ENCODE measurements around the gene ANK3.

ANK3 gene

DNA sequence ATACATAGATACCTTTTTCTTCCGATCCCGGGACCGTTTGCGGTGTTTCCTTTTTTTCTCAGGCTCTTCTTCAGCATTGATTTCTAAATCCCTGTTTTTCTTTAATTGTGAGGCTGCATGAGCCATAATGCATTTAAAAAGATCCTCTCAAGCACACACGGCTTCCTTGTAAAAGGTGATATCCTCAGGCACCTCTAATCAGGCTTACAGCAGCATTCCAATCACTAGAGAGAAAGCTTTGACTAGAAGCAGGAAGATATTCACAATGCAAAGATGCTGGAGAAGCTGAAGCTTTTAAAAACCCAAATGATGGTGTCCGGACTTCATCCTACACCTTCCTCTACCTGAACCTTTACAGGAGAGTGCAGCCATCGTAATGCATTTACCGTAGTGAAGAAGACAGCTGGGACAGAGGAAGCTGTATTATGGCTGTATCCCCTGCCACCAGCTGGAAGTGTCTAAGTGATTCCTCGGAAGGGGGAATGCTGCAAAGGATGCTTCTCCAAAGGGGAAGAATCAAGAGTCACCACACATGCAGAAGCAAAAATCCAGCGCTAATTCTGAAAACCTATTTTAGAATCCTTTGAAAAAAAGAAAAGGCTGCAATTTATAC, at the start of gene ANK3:
ANK3 (minus strand) TSS at position 463 of the 613 bp plus-strand sequence; CDS start at position 126, 337 bp downstream.
- no peak for DNase-seq

DNA sequence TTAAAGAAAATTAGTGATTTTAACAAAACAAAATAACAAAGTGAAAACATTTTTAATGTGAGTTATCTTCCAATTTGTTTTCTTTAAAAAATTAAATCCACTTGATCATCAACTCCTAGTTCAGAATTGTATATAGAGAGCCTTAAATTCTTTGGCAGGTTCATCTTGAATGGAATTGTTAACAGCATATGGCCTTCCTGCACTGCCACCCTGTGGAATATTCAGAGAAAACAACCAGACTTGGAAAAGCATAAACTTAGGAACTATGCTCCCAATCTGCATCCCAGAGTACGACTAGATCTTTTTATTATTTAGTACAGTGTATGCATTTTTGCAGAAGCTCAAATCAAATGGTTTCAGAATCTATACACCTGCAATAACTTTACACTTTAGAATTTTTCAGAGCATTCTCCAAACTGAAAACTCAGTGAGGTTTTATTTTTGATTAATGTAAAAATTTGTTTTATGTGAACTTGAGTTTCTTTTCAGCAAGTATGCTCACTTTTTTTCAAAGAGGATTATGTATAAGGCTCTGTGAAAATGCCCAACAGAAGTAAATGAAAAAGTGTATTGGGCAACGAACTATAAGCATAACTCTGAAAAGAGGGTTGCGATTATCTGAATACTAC, 44.9 kb upstream of the ANK3 start:
- no peak for DNase-seq

DNA sequence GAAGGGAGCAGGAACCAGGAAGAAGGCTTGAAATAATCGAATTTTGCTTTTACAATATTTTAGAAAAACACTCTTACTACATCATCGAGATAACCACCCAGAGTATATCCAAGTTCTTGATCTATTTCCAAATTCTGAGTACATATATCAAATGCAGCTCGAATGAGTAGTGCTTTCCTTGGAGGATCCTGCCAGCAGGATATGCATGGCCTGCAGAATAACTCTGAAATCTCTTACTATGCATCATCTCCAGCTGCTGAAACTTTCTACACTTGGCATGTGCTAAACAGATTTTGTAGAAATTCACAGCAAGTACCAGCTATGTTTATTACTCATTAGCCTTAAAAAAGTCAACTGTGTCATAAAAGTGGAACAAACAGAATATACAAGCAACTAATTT, 44.0 kb upstream of the ANK3 start:
- DNase-seq, result no peak

DNA sequence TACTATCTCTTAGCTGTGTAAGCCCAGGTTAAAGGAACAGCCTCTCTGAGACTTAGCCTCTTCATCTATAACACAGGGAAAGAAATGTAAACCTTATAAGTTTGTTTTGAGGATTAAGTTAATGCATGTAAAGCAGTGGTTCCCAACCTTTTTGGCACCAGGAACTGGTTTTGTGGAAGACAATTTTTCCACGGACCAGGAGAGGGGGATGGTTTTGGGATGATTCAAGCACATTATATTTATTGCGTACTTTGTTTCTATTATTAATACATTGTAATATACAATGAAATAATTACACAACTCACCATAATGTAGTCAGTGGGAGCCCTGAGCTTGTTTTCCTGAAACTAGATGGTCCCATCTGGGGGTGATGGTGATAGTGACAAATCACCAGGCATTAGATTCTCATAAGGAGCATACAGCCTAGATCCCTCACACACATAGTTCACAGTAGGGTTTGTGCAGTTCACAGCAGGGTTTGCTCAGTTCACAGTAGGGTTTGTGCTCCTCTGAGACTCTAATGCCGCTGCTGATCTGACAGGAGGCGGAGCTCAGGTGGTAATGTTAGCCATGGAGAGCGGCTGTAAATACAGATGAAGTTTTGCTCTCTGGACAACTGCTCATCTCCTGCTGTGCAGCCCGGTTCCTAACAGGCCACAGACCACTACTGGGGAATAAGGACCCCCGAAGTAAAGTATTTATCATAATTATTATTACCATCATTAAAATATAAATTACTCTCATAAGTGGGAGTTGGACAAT, 41.3 kb upstream of the ANK3 start:
- no peak for DNase-seq

DNA sequence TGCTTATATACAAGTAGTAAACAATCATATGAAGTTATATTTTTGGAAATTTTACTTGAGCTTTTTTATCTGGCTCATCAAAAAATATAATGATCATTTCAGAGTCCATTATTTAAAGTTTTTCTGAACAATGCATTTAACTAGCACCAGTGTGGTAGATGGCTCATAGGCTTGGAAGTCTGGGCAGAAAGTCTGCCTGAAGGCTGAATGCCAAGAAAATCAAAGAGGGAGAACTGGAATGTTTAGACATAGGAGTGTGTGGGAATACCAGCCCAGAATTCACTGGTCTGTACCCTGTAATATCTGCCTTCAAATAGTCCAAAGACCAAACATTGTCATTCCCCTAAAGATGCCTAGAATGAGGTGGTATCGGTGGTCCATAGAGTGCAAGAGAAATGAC, 40.3 kb upstream of the ANK3 start:
- no peak for DNase-seq

DNA sequence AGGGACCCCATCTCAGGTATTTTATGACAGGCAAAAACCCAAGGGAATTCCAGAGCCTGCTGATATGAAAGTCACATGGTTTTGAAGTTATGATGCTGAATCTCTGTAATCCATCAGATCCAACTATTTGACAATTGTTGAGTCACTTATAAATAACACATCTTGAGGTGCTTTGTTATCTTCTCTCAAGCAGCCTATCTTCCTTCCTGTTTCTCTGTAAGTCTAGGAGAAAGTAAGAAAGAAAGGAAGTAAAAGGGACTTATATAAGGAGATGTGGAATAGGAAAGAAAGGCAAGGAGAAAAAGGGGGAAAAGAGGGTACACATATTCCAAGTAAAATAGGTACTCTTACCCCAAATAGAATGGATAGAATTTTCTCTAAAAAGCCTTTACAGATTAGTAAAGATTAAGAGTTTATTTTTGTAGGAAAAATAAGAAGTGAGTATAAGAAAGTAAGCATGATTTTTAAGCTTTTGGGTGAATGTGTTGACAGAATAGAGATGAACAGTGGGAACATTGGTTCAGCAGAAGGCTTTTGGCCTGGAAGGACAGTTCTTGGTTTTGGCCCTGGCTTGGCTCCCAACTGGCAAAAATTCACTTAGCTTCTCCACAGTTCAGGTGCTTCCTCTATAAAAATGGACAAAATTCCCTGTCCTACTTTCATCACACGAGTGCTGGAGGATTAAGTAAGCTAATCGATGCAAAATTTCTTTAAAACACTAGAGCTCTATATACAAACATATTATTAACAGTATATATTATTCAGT, 39.6 kb upstream of the ANK3 start:
- DNase-seq, result no peak

DNA sequence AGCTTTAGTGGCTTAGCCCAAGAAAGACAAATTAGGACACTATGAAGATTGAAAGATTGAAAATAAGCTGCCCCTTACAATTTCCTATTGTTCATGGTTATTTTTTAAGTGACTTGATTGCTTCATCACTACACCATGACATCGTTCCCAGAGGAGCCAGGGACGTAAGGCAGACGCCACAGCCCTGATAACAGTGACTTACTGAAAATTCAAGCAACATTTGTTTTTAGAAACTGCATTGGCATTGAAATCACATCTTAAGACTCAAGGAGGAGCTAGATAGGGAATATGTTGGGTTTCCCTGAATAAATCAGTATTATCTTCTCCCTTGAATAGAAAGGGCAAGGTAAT, 38.7 kb upstream of the ANK3 start:
- DNase-seq, result no peak

DNA sequence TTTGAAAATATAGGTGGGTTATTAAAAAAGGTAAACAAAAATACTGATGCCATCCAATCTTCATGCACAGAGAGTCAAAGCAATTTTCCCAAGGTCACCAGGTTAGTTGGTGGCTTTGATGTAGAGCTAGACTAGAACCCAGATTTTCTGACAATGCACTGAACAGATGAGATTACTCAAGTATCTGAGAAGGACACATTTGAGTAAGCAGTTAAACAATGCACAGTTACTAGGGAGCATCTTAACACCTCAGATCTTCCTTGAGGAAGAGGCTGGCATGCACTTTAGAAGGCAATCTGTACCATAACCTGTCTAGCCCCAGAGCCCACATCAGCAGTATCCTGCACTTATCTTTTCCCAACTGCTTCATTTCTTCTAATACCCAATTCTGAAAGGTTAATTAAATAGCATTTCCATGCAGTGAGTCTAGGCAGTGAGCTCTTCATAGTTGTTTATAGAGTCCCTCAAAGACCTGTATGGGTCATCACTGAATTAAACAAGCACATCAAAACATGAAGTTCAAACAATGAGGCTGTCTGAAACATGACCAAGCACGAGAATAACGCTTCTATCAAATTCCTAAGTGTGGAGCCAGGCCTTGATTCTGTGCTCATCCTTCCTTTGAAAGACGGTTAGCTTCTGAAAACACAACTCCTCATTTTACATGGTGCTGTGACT, 38.2 kb upstream of the ANK3 start:
- no peak for DNase-seq

DNA sequence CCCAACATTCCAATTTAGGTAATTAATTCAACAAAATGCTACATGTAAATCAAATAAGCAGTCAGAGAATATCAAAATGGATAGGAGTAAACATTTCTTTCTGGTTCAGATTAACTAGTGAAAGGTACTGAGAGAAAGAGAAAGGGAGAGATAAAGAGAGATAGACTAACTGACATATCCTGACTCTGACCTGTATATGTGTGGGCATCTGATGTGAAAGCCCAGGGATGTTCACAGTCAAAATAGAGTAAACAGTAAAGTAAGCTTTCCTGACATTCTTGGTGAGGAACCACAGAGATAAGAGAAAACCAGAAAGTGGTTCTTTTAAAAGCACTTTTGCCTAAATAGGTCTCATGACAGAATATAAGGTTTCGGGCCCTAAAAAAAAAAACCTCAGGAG, 37.5 kb upstream of the ANK3 start:
- no peak for DNase-seq

DNA sequence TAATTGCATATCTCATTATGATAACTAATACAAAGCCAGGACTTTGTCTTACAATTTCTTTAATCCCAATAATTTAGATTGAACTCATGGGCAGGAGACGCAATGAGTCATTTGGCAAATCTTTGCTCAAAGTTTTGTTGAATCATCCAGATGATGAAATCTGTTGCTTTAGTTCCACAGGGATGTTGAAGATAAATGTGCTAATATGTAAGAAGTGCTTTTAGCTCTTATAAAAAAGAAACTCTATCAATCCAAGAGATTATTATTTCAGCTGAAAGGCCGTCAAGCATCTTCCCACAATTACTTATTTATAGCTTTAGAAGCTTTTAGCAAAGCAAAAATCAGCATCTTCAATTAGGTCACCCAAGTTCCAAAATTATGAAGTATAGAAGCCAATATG, 36.8 kb upstream of the ANK3 start:
- DNase-seq, result no peak

DNA sequence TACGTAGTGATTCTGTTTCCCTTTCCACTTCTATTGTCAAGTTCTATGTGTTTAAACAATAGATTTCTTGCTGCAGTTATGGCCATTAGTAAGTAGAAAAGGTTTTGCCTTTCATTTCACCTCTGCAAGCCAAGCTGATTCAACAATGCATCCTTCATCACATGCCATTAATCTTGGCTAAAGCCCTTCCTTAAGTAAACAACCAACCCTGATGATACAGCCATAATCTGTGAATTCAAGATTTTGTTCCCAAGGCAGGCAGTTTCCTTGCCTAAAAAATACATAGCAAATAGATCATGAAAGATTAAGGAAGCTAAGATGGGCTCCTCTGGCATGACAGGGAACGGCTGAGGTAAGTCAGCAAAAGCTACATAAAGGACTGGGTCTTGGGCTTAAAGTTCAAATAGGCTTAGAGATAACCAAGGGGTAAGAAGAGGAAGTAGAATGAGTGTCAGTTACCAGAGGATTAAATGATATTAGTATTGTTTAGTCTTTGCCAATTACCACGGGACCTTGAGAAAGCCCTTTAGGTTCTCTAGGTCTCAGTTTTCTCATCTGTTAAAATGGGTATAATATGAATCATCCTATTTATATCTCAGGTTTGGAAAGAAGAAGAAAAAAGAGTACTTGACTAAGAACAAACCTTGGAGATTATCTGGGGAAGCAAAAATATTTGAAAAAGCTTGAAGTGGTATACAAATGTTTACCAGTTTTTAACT, 35.9 kb upstream of the ANK3 start:
- no peak for DNase-seq

DNA sequence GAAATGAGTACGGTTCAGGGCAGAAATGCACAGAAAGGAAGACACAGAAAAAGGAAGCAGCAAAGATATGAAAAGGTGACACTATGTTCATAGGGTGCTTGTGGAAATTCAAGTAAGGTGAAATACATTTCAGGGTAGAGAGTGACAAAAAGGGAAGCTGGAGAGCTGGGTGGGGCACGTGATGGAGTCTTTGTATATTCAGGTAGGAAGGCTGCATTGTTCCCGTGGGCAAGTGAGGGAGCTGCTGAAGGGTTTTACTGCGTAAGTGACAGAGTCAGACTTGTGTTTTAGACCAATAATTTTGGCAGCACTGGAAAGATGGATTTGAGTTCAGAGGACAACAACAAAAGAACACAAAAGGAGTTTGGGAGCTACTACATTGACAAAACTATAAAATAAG, 35.3 kb upstream of the ANK3 start:
- no peak for DNase-seq

DNA sequence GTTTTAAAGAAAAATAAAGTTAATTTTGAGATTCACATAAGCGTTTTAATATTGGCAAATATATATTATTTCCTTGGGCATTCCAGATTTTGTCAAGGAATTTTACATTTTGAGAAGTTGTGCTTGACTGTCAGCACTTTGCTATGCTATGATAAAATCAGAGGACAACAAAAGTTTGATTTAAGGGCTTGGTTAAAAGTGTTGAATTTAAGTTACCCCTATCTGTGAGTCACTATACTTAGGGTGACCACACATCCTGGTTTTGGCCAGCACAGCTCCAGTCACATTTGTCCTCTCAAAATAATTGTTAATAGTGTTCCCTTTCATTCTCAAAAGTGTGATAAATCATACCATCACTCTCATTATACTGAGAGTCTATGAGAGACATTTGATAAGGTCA, 34.2 kb upstream of the ANK3 start:
- DNase-seq, result no peak

DNA sequence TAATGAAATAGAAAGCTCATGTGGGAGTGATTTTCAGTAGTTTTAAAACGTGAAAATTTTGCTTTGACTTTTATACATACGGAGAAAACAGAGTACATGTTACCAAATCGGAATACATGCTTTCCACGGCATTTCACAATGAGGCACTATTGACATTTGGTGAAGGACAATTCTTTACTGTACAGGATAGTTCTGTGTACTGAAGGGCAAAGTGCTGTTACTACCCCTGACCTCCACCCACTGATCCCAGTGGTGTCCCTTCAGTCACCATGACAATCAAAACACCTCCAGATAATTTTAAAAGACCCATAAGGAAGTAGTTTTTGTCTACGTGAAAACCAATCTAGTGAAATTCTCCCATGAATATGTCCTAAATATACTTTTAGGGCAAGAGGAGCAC, 33.1 kb upstream of the ANK3 start:
- DNase-seq, result no peak

DNA sequence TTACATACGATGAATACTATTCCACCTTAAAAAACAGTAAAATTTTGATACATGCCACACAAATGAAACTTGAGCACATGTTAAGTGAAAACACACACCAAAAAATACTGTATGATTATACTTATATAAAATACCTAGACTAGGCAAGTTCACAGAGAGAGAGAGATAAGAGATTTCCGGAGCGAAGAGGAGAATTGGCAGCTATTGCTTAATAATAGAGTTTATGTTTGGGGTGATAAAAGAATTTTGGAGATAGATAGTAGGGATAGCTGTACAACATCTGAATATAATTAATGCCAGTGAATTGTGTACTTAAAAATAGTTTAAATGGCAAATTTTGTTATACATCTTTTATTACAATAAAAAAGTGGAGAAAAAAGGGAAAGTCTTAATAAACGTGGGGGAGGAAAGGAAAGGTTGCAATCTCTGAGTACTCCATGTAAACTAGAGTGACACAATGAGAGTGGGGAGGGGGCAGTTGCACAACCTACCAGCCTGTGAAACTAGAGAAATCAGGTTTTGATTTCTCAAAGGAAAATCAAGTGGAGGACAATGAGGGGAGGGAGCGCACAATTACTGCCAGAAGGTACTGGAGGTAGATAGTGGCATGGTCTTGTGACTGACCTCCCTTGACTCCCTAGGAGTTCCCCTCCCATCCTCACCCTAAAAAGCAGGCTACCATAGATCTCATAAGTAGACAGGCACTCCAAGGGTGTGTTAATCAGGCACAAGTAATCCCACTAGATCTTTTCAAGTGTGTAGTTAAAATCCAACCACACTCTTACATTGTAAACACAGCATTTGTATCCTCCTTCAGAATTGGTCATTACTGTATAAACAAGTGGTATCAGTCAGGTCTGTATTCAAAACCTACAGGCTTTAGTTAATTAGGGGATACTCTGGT, 31.6 kb upstream of the ANK3 start:
- DNase-seq, result no peak

DNA sequence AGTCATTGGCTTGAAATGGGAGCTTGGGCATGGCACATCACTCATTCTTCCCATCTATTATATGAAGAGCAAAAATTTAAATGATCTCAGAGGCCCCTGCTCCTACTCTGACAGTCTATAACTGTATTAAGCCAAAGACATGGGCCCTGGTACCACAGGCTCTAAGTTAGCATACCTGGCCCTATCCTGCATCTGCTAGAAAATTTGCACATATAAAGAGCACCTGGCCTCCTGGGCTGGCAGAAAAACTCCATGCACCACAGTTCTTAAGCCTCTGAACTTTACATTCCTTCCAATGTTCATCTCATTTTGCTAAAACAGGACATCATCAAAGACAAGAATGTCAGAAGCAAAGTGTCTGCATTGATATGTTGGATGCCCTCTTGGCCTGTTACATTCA, 29.6 kb upstream of the ANK3 start:
- DNase-seq, result no peak

DNA sequence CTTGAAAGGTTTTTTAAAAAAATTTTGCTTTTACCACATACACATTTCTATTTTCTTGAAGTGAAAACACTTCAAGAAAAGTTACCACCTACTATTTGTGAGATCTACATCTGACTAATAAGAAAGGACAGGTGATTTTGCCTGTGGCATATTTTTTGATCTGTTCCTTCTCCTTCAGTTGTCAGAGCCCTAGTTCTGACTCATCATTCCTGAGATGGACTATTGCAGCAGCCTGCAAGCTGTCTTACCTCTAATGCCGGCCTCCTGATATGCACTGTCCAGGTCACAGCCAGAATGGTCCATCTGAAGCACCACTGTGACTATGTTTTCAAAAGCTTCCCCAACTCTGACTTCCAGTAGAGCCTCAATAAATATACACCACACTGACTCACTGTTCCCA, 28.2 kb upstream of the ANK3 start:
- DNase-seq, result no peak

DNA sequence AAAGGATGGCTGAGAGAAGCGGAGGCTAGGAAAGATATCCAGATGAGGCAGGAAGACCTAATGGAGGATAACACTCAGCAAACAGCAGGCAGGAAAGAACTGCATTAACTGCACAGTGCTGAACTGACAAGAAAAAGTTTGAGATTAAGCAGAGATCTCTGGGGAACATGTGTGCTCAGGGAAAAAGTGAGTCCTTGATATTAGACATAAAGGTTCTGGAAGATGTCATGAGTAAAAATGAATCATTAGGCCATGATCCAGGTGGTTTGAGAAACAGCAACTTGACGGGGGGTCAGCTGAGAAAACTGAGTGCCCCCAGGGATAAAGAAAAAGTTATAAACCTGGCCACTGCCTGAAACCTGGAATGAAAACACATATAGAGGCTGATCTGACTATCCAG, 27.3 kb upstream of the ANK3 start:
- no peak for DNase-seq

DNA sequence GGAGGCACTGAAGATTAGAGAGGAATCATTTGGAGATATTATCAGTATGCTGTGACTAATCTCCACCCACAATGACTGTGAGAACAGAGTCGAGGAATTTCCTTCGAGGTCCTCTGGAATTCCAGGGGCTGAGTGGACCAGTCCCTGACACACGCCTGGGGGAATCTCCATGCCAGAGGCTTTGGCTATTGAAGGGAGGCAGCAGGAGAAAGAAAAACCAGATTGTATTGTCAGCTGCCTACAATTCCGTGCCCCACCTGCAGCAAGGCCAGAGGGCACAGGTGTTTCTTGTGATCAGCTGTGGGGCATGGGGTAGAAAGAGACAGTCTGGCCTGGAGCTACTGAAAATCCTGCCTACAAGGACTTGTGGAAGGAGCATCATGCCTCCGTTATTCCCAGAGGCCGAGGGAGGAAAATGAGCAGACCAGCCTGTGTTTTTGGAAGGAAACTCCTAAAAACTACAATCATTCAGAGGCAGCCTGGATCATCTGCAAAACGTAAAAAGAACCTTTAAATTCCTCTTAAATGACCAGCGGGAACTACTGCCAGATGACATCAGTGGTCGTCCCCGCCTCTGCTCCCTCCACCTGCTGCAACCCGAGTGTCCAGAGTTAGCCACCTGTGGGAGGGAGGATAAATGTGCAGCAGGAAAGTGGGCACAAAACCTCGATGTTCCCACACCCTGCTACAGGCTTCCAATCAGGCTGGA, 25.4 kb upstream of the ANK3 start:
- DNase-seq, result no peak

DNA sequence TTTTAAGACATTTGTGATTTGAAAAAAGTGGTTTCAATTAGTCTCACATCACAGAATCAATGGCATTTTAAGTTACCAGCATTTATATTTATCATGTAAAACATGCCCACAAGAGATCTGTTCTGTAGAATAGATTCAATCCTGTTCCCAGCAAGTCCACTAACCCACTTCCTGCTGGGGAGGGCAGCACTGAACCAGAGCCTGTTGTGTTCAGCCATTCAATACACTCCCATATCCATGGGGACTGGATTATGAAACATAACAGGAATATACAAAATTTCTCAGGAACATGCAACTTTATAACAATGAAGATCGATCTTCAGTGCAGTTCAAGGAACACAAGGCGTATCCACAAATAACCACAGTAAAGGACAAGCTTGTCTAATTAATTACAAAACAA, 24.4 kb upstream of the ANK3 start:
- DNase-seq, result no peak
